Subcutaneous adipose tissue (tissue), 4 donors: ENCODE results near the gene MAL. TPM values are rescaled to one million over a fixed set of nuclear protein-coding genes. Genes with fewer than 3 reads are reported as not detected.

Experiments used
- CTCF ChIP-seq: fragments of 450-650 bp; IDR thresholded peaks from one replicate; pipeline ENCODE4 v1.5.1; 2016; ENCODE audit warnings: low read depth, mild to moderate bottlenecking, control low read depth, antibody characterized with exemption, moderate library complexity
- total RNA-seq, 4 donors: library from RNA; depleted of rRNA; stranded (reverse); fragments of >200 nt; gene quantifications; one replicate each; pipeline ENCODE4 v1.1.0, GENCODE V29; 2016

The MAL gene
- total RNA-seq, 4 donors from 2014 or later, result not detected

- no peak for TF ChIP-seq CTCF
Measured at GRCh38 chr2:95036596-95037383, 11.3 kb downstream of the MAL start.

GRCh38 chr2:95037384-95037839 lies 11.9 kb downstream of the MAL start:
- no peak for TF ChIP-seq CTCF

GRCh38 chr2:95038635-95039298 lies 13.3 kb downstream of the MAL start:
- no peak for TF ChIP-seq CTCF

- no peak for TF ChIP-seq CTCF
Measured at GRCh38 chr2:95039363-95039762, 13.9 kb downstream of the MAL start.

GRCh38 chr2:95039978-95040377 lies 14.5 kb downstream of the MAL start:
- no peak for TF ChIP-seq CTCF

GRCh38 chr2:95040426-95040825 lies 14.9 kb downstream of the MAL start:
- TF ChIP-seq CTCF, result no peak

- TF ChIP-seq CTCF, result no peak
Measured at GRCh38 chr2:95041060-95041823, 15.7 kb downstream of the MAL start.
